ENCODE results near the gene NUBPL. TPM values are rescaled to one million over a fixed set of nuclear protein-coding genes. Genes with fewer than 3 reads are reported as not detected.

NUBPL gene
- polyA plus RNA-seq, 1 of the 3 experiments (the other 2 are of a cell fraction), result 4.0 TPM

DNA sequence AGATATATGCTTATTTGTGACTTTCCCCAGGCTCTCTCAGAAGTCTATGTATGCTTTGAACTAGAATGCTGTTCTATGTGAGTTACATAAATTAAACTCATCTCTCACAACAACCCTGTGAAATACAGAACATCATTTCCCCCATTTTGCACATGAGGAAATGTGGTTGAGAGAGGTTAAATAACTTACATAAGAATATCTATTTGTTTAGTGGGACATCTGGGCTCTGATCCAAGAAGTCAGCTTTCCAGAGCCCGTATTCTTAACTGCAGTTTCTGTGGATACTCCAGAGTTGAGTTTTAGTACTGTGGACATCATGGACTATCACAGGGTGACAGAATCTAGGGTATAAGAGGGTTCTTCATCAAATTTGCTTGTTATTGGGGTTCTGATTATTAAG is 273.4 kb downstream of the NUBPL start:
- no peaks in the 10 kb centered on the region for H3K9me2 ChIP-seq
- 61% methylated on average over 1 of the region's 1 CpG for WGBS (ENCODE audit: low lambda C conversion rate)
- no peak overlapping the region for H3K4me2 ChIP-seq
- ChIA-PET CTCF (no interaction called here), POLR2A (no interaction called here)
- H3K36me3 ChIP-seq (replicated peaks in 1 of 2; ENCODE audit: control insufficient read depth in 1 of 2, insufficient read depth in 2 of 2, low read length in 1 of 2), result no peaks in the 10 kb centered on the region
- H3K4me1 ChIP-seq (ENCODE audit: control insufficient read depth in 1 of 2, insufficient read depth in 2 of 2, low read depth in 1 of 2, low read length in 1 of 2), result no peaks in the 10 kb centered on the region
- no peaks in the 10 kb centered on the region for H3K79me2 ChIP-seq (ENCODE audit: insufficient read depth)
- H2AFZ ChIP-seq (ENCODE audit: low read depth), result no peak overlapping the region
- H4K20me1 ChIP-seq (ENCODE audit: insufficient read depth), result no peaks in the 10 kb centered on the region
- no peak for DNase-seq
- H3K9ac ChIP-seq, result no peak overlapping the region
- H3K27me3 ChIP-seq (ENCODE audit: insufficient read depth), result no peaks in the 10 kb centered on the region
- no peak overlapping the region for H3K27ac ChIP-seq (ENCODE audit: low read depth in 2 of 2, low read length in 1 of 2)
- H3F3A ChIP-seq (replicated peaks; ENCODE audit: insufficient read depth), result no peaks in the 10 kb centered on the region
- H3K4me3 ChIP-seq (ENCODE audit: low read depth in 2 of 2, low read length in 1 of 2), result no peak overlapping the region
- no peak for TF ChIP-seq POLR2AphosphoS5 (IDR thresholded peaks at IDR 0.05; ENCODE audit: low read depth, low read length)
- TF ChIP-seq YY1 (IDR thresholded peaks at IDR 0.05; ENCODE audit: low read depth), result no peak
- TF ChIP-seq, protein P1, sequence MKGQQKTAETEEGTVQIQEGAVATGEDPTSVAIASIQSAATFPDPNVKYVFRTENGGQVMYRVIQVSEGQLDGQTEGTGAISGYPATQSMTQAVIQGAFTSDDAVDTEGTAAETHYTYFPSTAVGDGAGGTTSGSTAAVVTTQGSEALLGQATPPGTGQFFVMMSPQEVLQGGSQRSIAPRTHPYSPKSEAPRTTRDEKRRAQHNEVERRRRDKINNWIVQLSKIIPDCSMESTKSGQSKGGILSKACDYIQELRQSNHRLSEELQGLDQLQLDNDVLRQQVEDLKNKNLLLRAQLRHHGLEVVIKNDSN (IDR thresholded peaks at IDR 0.05; ENCODE audit: borderline replicate concordance, low read depth), result no peak
- no peak for TF ChIP-seq JUND (IDR thresholded peaks at IDR 0.05)
- TF ChIP-seq TEAD4 (IDR thresholded peaks at IDR 0.05; ENCODE audit: borderline replicate concordance, insufficient read depth), result no peak
- TF ChIP-seq NRF1 (IDR thresholded peaks at IDR 0.05; ENCODE audit: low read depth, low read length), result no peak
- TF ChIP-seq, protein P2, sequence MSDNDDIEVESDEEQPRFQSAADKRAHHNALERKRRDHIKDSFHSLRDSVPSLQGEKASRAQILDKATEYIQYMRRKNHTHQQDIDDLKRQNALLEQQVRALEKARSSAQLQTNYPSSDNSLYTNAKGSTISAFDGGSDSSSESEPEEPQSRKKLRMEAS (IDR thresholded peaks at IDR 0.05; ENCODE audit: low read depth), result no peak
- TF ChIP-seq, protein P3, sequence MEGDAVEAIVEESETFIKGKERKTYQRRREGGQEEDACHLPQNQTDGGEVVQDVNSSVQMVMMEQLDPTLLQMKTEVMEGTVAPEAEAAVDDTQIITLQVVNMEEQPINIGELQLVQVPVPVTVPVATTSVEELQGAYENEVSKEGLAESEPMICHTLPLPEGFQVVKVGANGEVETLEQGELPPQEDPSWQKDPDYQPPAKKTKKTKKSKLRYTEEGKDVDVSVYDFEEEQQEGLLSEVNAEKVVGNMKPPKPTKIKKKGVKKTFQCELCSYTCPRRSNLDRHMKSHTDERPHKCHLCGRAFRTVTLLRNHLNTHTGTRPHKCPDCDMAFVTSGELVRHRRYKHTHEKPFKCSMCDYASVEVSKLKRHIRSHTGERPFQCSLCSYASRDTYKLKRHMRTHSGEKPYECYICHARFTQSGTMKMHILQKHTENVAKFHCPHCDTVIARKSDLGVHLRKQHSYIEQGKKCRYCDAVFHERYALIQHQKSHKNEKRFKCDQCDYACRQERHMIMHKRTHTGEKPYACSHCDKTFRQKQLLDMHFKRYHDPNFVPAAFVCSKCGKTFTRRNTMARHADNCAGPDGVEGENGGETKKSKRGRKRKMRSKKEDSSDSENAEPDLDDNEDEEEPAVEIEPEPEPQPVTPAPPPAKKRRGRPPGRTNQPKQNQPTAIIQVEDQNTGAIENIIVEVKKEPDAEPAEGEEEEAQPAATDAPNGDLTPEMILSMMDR (IDR thresholded peaks at IDR 0.05), result no peak
- no peak for TF ChIP-seq RCOR1 (IDR thresholded peaks at IDR 0.05; ENCODE audit: low read length)
- no peak for TF ChIP-seq NFIC (IDR thresholded peaks at IDR 0.05; ENCODE audit: borderline replicate concordance)
- TF ChIP-seq RFX5 (IDR thresholded peaks at IDR 0.05; ENCODE audit: low read length), result no peak
- H3K9me3 ChIP-seq, result no peaks in the 10 kb centered on the region

DNA sequence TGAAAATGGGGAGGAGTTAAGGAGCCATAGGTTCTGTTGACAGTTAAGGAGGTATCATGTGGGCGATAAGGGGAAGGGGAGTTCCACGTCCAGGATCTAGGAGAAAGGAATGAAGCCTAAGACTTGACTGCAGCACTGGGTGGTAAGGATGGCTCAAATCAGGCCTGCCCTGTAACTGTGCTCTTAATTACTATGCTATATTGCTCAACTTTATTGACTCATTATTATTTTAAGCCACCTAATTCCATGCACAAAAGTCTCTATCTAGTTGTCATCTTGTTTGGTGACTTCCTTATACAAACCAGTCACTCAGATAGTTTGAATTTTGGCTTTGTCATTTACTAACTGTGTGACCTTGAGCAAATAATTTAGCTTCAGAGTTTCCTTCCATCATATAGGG is 273.8 kb downstream of the NUBPL start:
- DNase-seq, result no peak
- POLR2A ChIA-PET, result no interaction called here
- H3K27ac ChIP-seq (ENCODE audit: low read depth in 2 of 2, low read length in 1 of 2), result no peak overlapping the region

More for the DNA sequence above, 273.8 kb downstream of the NUBPL start:
- Histone ChIP-seq H3K4me2 (no peak overlapping the region), H3F3A (replicated peaks; ENCODE audit: insufficient read depth) (no peaks in the 10 kb centered on the region), H3K9me3 (no peaks in the 10 kb centered on the region), H3K9me2 (no peaks in the 10 kb centered on the region), H3K79me2 (ENCODE audit: insufficient read depth) (no peaks in the 10 kb centered on the region), H3K9ac (no peak overlapping the region), H2AFZ (ENCODE audit: low read depth) (no peak overlapping the region), H3K4me1 (ENCODE audit: control insufficient read depth in 1 of 2, insufficient read depth in 2 of 2, low read depth in 1 of 2, low read length in 1 of 2) (no peaks in the 10 kb centered on the region), H3K4me3 (ENCODE audit: low read depth in 2 of 2, low read length in 1 of 2) (no peak overlapping the region), H3K36me3 (replicated peaks in 1 of 2; ENCODE audit: control insufficient read depth in 1 of 2, insufficient read depth in 2 of 2, low read length in 1 of 2) (no peaks in the 10 kb centered on the region), H4K20me1 (ENCODE audit: insufficient read depth) (no peaks in the 10 kb centered on the region), H3K27me3 (ENCODE audit: insufficient read depth) (no peaks in the 10 kb centered on the region)
- TF ChIP-seq ELF1 (IDR thresholded peaks at IDR 0.05) (no peak), FOXM1 (IDR thresholded peaks at IDR 0.05; ENCODE audit: low read depth) (no peak), RFX5 (IDR thresholded peaks at IDR 0.05; ENCODE audit: low read length) (no peak), GABPA (IDR thresholded peaks at IDR 0.05; ENCODE audit: low read depth) (no peak), YY1 (IDR thresholded peaks at IDR 0.05; ENCODE audit: low read depth) (no peak), TCF12 (IDR thresholded peaks at IDR 0.05) (no peak), JUND (IDR thresholded peaks at IDR 0.05) (no peak), RAD21 (IDR thresholded peaks at IDR 0.05; ENCODE audit: low read length) (no peak), GATA2 (CRISPR knock-in tag; IDR thresholded peaks at IDR 0.05) (no peak)
- TF ChIP-seq, protein P2 (IDR thresholded peaks at IDR 0.05; ENCODE audit: low read depth), result no peak
- TF ChIP-seq, protein P4, sequence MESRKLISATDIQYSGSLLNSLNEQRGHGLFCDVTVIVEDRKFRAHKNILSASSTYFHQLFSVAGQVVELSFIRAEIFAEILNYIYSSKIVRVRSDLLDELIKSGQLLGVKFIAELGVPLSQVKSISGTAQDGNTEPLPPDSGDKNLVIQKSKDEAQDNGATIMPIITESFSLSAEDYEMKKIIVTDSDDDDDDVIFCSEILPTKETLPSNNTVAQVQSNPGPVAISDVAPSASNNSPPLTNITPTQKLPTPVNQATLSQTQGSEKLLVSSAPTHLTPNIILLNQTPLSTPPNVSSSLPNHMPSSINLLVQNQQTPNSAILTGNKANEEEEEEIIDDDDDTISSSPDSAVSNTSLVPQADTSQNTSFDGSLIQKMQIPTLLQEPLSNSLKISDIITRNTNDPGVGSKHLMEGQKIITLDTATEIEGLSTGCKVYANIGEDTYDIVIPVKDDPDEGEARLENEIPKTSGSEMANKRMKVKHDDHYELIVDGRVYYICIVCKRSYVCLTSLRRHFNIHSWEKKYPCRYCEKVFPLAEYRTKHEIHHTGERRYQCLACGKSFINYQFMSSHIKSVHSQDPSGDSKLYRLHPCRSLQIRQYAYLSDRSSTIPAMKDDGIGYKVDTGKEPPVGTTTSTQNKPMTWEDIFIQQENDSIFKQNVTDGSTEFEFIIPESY (IDR thresholded peaks at IDR 0.05; ENCODE audit: borderline replicate concordance, low read depth), result no peak
- WGBS (ENCODE audit: low lambda C conversion rate), result 98% methylated on average over 2 of the region's 2 CpGs
- CTCF ChIA-PET, result no interaction called here
